ENCODE results near the gene ITIH4. TPM values are rescaled to one million over a fixed set of nuclear protein-coding genes. Genes with fewer than 3 reads are reported as not detected.

The ITIH4 gene
- polyA plus RNA-seq, 1 of the 3 experiments (the other 2 are of a cell fraction): 2.0 TPM

GRCh38 chr3:52846432-52846965 lies 16.0 kb upstream of the ITIH4 start:
- Histone ChIP-seq H3K4me2 (no peak overlapping the region), H3K9me2 (no peaks in the 10 kb centered on the region), H3K27ac (ENCODE audit: low read depth in 2 of 2, low read length in 1 of 2) (no peak overlapping the region), H4K20me1 (ENCODE audit: insufficient read depth) (peaks cover 3% of the 10 kb centered on the region; the same call in 1 of the 2 replicates), H3K9me3 (no peaks in the 10 kb centered on the region), H3K9ac (no peak overlapping the region), H3K4me3 (ENCODE audit: low read depth in 2 of 2, low read length in 1 of 2) (no peak overlapping the region), H3F3A (replicated peaks; ENCODE audit: insufficient read depth) (no peaks in the 10 kb centered on the region), H3K36me3 (replicated peaks in 1 of 2; ENCODE audit: control insufficient read depth in 1 of 2, insufficient read depth in 2 of 2, low read length in 1 of 2) (peaks cover 0 to 35% of the 10 kb centered on the region in 2 experiments), H3K4me1 (ENCODE audit: control insufficient read depth in 1 of 2, insufficient read depth in 2 of 2, low read depth in 1 of 2, low read length in 1 of 2) (peaks cover 0 to 3% of the 10 kb centered on the region in 2 experiments; a peak in 1 of 4 replicates), H2AFZ (ENCODE audit: low read depth) (no peak overlapping the region), H3K79me2 (ENCODE audit: insufficient read depth) (no peaks in the 10 kb centered on the region), H3K27me3 (ENCODE audit: insufficient read depth) (no peaks in the 10 kb centered on the region)
- ChIA-PET CTCF (interaction anchor here (1.0 to 9.8 kb wide), 9 partner anchors 9 to 350 kb away, joined by 3 to 73 read pairs (median 4); partner anchors contain the start of genes ITIH4 and MUSTN1), POLR2A (no interaction called here)
- WGBS (ENCODE audit: low lambda C conversion rate): 81% methylated on average over 15 of the region's 15 CpGs
- DNase-seq: no peak
- TF ChIP-seq, protein P1, sequence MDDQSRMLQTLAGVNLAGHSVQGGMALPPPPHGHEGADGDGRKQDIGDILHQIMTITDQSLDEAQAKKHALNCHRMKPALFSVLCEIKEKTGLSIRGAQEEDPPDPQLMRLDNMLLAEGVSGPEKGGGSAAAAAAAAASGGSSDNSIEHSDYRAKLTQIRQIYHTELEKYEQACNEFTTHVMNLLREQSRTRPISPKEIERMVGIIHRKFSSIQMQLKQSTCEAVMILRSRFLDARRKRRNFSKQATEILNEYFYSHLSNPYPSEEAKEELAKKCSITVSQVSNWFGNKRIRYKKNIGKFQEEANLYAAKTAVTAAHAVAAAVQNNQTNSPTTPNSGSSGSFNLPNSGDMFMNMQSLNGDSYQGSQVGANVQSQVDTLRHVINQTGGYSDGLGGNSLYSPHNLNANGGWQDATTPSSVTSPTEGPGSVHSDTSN (IDR thresholded peaks at IDR 0.05): no peak
- TF ChIP-seq GABPA (IDR thresholded peaks at IDR 0.05; ENCODE audit: low read depth): no peak
- TF ChIP-seq JUND (IDR thresholded peaks at IDR 0.05): no peak
- TF ChIP-seq, protein P2, sequence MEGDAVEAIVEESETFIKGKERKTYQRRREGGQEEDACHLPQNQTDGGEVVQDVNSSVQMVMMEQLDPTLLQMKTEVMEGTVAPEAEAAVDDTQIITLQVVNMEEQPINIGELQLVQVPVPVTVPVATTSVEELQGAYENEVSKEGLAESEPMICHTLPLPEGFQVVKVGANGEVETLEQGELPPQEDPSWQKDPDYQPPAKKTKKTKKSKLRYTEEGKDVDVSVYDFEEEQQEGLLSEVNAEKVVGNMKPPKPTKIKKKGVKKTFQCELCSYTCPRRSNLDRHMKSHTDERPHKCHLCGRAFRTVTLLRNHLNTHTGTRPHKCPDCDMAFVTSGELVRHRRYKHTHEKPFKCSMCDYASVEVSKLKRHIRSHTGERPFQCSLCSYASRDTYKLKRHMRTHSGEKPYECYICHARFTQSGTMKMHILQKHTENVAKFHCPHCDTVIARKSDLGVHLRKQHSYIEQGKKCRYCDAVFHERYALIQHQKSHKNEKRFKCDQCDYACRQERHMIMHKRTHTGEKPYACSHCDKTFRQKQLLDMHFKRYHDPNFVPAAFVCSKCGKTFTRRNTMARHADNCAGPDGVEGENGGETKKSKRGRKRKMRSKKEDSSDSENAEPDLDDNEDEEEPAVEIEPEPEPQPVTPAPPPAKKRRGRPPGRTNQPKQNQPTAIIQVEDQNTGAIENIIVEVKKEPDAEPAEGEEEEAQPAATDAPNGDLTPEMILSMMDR (IDR thresholded peaks at IDR 0.05): no peak

- Histone ChIP-seq H3F3A (replicated peaks; ENCODE audit: insufficient read depth) (no peaks in the 10 kb centered on the region), H4K20me1 (ENCODE audit: insufficient read depth) (peaks cover 3% of the 10 kb centered on the region; the same call in 1 of the 2 replicates), H3K4me1 (ENCODE audit: control insufficient read depth in 1 of 2, insufficient read depth in 2 of 2, low read depth in 1 of 2, low read length in 1 of 2) (no peaks in the 10 kb centered on the region), H3K36me3 (replicated peaks in 1 of 2; ENCODE audit: control insufficient read depth in 1 of 2, insufficient read depth in 2 of 2, low read length in 1 of 2) (peaks cover 0 to 35% of the 10 kb centered on the region in 2 experiments), H3K9ac (no peak overlapping the region), H3K9me3 (no peaks in the 10 kb centered on the region), H3K27ac (ENCODE audit: low read depth in 2 of 2, low read length in 1 of 2) (no peak overlapping the region), H2AFZ (ENCODE audit: low read depth) (no peak overlapping the region), H3K4me2 (no peak overlapping the region), H3K27me3 (ENCODE audit: insufficient read depth) (no peaks in the 10 kb centered on the region), H3K79me2 (ENCODE audit: insufficient read depth) (no peaks in the 10 kb centered on the region), H3K9me2 (no peaks in the 10 kb centered on the region), H3K4me3 (ENCODE audit: low read depth in 2 of 2, low read length in 1 of 2) (no peak overlapping the region)
- ChIA-PET CTCF (interaction anchor here (1.0 to 9.8 kb wide), 10 partner anchors 10 to 351 kb away, joined by 3 to 73 read pairs (median 4); partner anchors contain the start of gene ITIH4), POLR2A (no interaction called here)
- TF ChIP-seq FOSL2 (IDR thresholded peaks at IDR 0.05; ENCODE audit: borderline replicate concordance, low read depth) (no peak), EP300 (IDR thresholded peaks at IDR 0.05; ENCODE audit: borderline replicate concordance in 1 of 2, low read depth in 1 of 2, low read length in 1 of 2) (no peak), USF1 (IDR thresholded peaks at IDR 0.05; ENCODE audit: borderline replicate concordance, low read depth) (no peak), YY1 (IDR thresholded peaks at IDR 0.05; ENCODE audit: low read depth) (no peak), SIN3A (IDR thresholded peaks at IDR 0.05; ENCODE audit: borderline replicate concordance, low read depth, low read length) (no peak)
- TF ChIP-seq, protein P2 (IDR thresholded peaks at IDR 0.05): peak; percentile 50
- TF ChIP-seq, protein P3, sequence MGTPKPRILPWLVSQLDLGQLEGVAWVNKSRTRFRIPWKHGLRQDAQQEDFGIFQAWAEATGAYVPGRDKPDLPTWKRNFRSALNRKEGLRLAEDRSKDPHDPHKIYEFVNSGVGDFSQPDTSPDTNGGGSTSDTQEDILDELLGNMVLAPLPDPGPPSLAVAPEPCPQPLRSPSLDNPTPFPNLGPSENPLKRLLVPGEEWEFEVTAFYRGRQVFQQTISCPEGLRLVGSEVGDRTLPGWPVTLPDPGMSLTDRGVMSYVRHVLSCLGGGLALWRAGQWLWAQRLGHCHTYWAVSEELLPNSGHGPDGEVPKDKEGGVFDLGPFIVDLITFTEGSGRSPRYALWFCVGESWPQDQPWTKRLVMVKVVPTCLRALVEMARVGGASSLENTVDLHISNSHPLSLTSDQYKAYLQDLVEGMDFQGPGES (IDR thresholded peaks at IDR 0.05; ENCODE audit: low read depth, low read length): no peak
- peak; percentile 66 for DNase-seq
- 81% methylated on average over 7 of the region's 7 CpGs for whole genome bisulfite sequencing (ENCODE audit: low lambda C conversion rate)
These were observed 15.4 kb upstream of the ITIH4 start for GRCh38 chr3:52845691-52846431.

Data from SK-N-SH (cell line).